ENCODE results near the gene COX7A2L. TPM values are rescaled to one million over a fixed set of nuclear protein-coding genes. Genes with fewer than 3 reads are reported as not detected.

The COX7A2L gene
- total and polyA plus RNA-seq, 2 of the 8 experiments (the other 6 are each of a cell fraction or from before 2014, with no cell fraction given) = 85.6 to 114 TPM

GRCh38 chr2:42317486-42317885 lies 43.5 kb downstream of the COX7A2L start:
- H2BK5ac ChIP-seq (ENCODE audit: low read depth, low read length) = no peak overlapping the region
- no peak overlapping the region for H3K4me2 ChIP-seq (ENCODE audit: insufficient read depth in 1 of 2, low read depth in 2 of 2, low read length in 2 of 2)
- H2AK5ac ChIP-seq (ENCODE audit: low read depth, low read length) = no peak overlapping the region
- H3K18ac ChIP-seq (ENCODE audit: extremely low read depth, low read length) = no peak overlapping the region
- POLR2A ChIA-PET (ENCODE audit: partially characterized antibody) = no interaction called here
- no peak overlapping the region for H2BK15ac ChIP-seq (ENCODE audit: low read length)
- no peak overlapping the region for H4K8ac ChIP-seq (ENCODE audit: extremely low read depth, insufficient read depth, low read length)
- no peak for TF ChIP-seq SIRT6 (IDR thresholded peaks at IDR 0.05; ENCODE audit: low read length)
- TF ChIP-seq YY1 (IDR thresholded peaks at IDR 0.05; ENCODE audit: low read depth, low read length) = no peak
- TF ChIP-seq CREB1 (IDR thresholded peaks at IDR 0.05) = no peak
- no peak for TF ChIP-seq RXRA (IDR thresholded peaks at IDR 0.05; ENCODE audit: insufficient read depth, low read depth, low read length)
- no peak for TF ChIP-seq CBX5 (IDR thresholded peaks at IDR 0.05; ENCODE audit: low read depth, low read length)
- H2BK20ac ChIP-seq (ENCODE audit: low read length) = no peak overlapping the region
- H3K23ac ChIP-seq (ENCODE audit: insufficient read length) = no peak overlapping the region
- no peak overlapping the region for H3K4me3 ChIP-seq (ENCODE audit: extremely low read depth in 1 of 4, insufficient read depth in 2 of 4, low read depth in 3 of 4, low read length in 4 of 4)
- CTCF ChIA-PET (ENCODE audit: partially characterized antibody) = interaction anchor here (0.6 kb wide), 1 partner anchor 342 kb away, joined by 3 read pairs; no protein-coding TSS in a partner anchor
- H3K4me1 ChIP-seq (replicated peaks in 1 of 4; ENCODE audit: control insufficient read depth in 3 of 4, insufficient read depth in 4 of 4, low read length in 3 of 4) = no peaks in the 10 kb centered on the region
- peaks cover 0 to 37% (median 14%) of the 10 kb centered on the region in 4 experiments; a peak in 5 of 8 replicates for H3K36me3 ChIP-seq (ENCODE audit: control insufficient read depth in 2 of 4, insufficient read depth in 4 of 4, low read length in 3 of 4)
- H2BK120ac ChIP-seq (replicated peaks; ENCODE audit: low read depth, low read length) = no peak overlapping the region
- DNase-seq (ENCODE audit: low read depth in 1 of 2, low spot score in 2 of 2) = no peak
- H3K14ac ChIP-seq (ENCODE audit: insufficient read length) = no peak overlapping the region
- no peaks in the 10 kb centered on the region for H3K79me1 ChIP-seq (ENCODE audit: low read depth, low read length)
- WGBS, 2 experiments (ENCODE audit: extremely low coverage in 1 of 2, insufficient coverage in 1 of 2, insufficient read length in 1 of 2, insufficient replicate concordance in 2 of 2, low coverage in 1 of 2, low lambda C conversion rate in 2 of 2, missing lambda C conversion rate in 1 of 2) = 83% methylated on average over 3 of the region's 3 CpGs; no CpG with 5 or more reads in 1 of the 2 experiments
- H3K27ac ChIP-seq (ENCODE audit: low read depth, low read length) = no peak overlapping the region
- H2AFZ ChIP-seq (ENCODE audit: low read length) = no peak overlapping the region
- H3K9me3 ChIP-seq (ENCODE audit: insufficient read depth in 2 of 2, low read depth in 1 of 2, low read length in 1 of 2) = no peaks in the 10 kb centered on the region
- no peak overlapping the region for H3K56ac ChIP-seq (replicated peaks; ENCODE audit: insufficient read length, low read depth, low read length)
- no peaks in the 10 kb centered on the region for H3K23me2 ChIP-seq (ENCODE audit: low read depth, low read length)
- H4K5ac ChIP-seq (ENCODE audit: insufficient read length, low read depth, low read length) = no peak overlapping the region
- no peak overlapping the region for H4K91ac ChIP-seq (replicated peaks; ENCODE audit: insufficient read length, low read length)
- no peak overlapping the region for H3K9ac ChIP-seq (replicated peaks in 1 of 4; ENCODE audit: extremely low read depth in 1 of 4, low read depth in 3 of 4, low read length in 3 of 4)
- H3K79me2 ChIP-seq (ENCODE audit: control insufficient read depth in 1 of 2, insufficient read depth in 2 of 2, low read length in 2 of 2) = no peaks in the 10 kb centered on the region
- no peaks in the 10 kb centered on the region for H3K27me3 ChIP-seq (replicated peaks in 1 of 4; ENCODE audit: control insufficient read depth in 3 of 4, extremely low read depth in 1 of 4, insufficient read depth in 3 of 4, low read length in 3 of 4)
- H2BK12ac ChIP-seq (ENCODE audit: low read depth, low read length) = no peak overlapping the region
- FAIRE-seq = no peak
- H3K4ac ChIP-seq (replicated peaks; ENCODE audit: insufficient read length, low read depth, low read length) = no peak overlapping the region
- peaks cover 0 to 1% of the 10 kb centered on the region in 2 experiments for H4K20me1 ChIP-seq (replicated peaks in 1 of 2; ENCODE audit: control insufficient read depth in 1 of 2, insufficient read depth in 2 of 2, low read length in 2 of 2)

Data from H1 (cell line).